Activated gamma-delta T cell treated with anti-CD3 and anti-CD28 coated beads, Interleukin-2, amount 50 U/mL, for 16 hours (primary cell): ENCODE results near the gene TTN.

Experiments
- DNase-seq: peaks from one replicate; pipeline ENCODE4 v3.0.0-alpha.2; 2020; ENCODE audit warnings: low read depth

TTN gene

DNA sequence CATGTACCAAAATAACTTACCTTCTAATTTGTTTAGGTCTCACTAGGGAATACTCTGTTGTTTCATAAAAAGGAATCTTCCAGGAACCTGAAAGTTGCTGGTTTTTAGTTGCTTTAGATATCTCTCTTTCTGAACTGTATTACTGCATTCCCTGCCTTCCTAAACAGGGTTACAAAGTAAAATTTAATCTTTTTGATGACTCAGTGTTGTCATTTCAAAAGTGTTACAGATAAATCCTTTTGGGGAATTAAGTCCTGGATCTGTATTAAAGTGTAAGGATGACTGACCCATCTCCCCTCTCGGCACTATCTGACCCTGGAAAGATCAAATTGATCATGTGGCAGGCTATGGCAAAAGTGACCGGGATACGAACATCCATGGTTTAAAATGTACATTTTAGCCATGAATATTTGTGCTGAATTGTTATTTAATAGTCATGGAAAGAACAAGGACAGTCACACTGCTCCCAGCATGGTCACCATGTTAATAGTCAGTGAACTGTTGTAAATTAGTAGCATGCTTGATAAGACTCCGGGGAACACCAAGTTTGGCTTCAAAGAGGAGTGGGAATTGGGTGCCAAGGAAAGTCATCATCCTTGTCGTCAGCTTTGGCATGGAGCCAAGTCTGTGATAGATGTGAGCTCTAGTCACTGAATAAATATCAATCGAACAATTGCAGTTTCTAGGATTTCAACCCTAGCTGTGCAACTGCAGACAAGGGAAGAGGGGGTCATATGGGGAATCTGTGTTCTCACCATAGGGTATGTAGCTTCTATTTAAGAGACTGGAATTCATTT is 322.8 kb downstream of the TTN start:
- no peak for DNase-seq

DNA sequence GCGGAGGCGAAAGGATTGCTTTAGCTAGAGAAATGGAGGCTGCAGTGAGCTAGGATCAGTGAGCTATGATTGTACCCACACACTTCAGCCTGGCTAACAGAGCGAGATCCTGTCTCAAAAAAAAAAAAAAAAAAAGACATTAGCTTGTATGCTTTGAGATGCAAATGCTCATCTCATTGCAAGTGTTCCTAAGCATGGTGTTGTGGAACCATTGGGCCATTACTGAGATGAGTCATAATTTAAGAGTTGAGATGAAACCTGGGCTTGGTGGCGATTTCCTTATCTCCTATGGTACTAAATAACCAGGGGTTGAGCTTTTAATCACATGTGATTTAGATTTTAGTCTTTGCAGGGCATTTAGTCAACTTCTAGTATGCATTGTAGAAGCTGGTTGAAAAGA is 324.8 kb downstream of the TTN start:
- no peak for DNase-seq

DNA sequence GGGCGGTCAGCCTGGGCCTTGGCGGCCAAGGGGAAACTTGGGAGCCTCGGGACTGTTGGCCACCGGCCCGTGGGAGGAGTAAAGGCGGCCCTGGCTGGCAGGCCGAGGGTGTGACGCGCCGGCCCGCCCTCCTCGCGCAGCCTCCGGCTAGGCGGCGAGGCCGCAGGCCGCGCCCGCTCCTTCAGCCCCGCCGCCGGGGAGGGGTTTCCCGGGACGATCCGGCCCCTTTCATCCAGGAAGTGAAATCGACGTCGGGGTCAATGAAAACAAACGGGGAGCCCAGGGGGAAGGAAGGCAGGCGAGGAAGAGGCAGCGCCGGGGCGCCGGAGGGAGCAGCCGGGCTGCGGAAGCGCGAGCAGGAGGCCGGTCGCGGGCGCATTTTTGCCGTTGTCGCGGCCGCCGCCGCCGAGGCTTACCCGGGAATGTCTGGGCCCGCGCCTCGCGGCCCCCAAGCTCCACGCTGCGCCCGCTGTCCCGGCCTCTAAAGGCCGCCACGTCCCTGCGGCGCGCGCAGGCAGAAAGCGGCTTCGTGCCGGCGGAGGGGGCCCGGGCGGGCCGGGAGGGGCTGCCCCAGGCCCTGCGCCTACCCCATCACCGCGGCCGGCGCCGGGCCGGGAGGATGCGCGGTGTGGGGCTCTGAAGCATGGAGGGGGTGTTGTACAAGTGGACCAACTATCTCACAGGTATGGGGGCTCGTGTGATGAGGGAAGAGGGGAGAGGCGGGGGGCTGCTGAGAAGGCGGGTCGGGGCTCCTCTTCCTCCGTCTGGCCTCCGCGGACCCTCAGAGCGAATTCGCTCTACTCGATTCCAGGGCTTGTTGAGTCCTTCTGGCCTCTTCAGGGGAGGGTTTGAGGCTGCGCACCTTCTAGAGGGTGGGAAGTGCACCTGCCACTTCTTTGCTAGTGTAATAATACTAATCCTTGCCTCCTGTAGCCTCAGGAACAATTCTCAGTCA is 326.7 kb downstream of the TTN start, which contains the start of gene PLEKHA3:
PLEKHA3 (plus strand) TSS at position 231 of the 955 bp plus-strand sequence; CDS start at position 644, 413 bp downstream.
- peak; percentile 60 for DNase-seq

DNA sequence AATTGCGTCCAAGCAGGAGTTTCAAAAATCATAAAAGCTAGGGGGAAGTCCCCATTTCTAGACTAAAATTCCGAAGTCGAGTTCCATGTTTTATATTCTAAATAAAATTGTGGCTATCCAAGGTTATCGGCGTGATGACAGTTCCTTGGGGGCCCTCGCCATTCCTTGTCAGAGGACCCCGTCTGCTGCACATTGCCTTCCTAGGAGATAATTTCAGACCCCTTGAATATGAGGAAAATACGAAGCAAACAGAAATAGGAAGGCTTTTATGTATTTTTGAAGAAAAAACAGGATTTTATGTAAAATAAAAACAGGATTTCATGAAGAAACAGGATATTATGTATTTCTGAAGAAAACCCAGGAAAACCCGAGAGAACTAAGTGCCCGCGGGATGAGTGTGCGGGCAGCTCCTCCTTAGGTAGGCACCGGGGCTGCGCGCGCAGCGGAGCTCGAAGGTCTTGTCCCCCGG is 327.4 kb downstream of the TTN start:
- DNase-seq = no peak

DNA sequence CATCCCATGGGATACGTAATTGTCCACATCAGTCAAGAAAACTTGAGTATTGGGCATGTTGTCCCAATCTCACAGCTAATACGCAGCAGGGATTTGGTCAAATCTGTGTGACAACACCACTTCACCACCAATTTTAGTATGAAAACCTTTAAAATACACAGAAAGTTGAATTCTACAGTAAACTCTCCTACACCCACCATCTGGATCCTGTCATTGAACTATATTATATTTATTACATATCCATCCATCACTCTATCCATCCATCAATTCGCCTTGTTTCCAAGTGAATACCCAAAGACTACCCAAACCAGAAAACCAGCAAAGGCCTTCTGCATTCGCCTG is 328.0 kb downstream of the TTN start:
- DNase-seq = no peak

DNA sequence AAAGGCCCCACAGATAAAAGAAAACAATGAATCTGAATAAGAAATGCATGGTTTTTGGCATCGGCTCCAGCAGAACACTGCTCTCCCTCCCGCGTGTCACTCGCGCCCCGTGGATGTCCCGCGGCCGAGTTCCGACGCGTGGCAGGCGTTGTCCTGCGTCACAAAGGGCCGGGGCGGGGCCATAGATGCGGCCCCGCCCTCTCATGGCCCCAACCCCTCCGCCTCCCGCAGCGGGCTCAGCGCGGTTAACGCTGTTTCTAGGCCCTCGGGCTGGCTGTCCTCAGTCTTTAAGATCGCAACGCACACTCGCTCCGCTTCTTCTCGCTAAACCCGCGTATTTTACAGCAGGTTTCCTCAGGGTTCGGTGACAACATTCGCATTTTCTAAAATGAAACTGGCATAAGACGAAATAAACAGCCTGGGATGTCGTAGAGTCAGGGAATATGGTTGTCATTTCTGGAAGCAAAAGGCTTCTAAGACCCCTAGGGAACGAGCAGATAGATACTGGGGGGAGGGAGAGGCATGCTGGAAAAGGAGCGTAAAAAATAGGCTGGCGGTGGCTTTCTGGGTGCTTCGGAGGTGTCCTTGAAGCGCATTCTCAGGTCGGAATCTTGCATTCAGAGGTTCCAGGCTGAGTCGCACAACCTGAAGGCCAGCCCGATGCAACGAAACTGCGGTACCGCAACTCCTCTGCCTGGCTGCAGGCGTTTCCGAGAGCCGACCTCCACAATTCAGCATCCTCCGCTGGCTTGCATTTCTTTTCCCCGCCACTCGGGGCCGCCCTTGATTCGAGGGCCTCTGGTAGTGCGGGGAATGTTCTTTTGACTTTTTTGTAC is 328.6 kb downstream of the TTN start, which contains the start of gene FKBP7:
FKBP7 (minus strand) TSS at position 162 of the 836 bp plus-strand sequence; CDS start at position 61, 101 bp downstream.
- DNase-seq = peak; percentile 75

DNA sequence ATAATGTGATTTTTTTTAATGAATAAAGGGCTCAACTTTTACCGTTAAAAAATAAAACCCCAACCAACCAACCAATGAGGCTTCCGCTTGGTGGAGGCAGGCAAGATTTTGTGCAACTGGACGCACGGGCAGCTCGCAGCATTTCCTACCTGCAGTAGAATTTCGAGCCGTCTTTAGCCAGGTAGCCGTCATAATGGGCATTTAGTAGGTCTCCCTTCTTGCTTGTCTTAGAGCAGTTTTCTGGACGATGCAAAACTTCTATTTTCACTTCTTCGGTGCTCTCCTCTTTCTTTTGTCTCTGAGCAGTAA is 329.1 kb downstream of the TTN start:
- no peak for DNase-seq

DNA sequence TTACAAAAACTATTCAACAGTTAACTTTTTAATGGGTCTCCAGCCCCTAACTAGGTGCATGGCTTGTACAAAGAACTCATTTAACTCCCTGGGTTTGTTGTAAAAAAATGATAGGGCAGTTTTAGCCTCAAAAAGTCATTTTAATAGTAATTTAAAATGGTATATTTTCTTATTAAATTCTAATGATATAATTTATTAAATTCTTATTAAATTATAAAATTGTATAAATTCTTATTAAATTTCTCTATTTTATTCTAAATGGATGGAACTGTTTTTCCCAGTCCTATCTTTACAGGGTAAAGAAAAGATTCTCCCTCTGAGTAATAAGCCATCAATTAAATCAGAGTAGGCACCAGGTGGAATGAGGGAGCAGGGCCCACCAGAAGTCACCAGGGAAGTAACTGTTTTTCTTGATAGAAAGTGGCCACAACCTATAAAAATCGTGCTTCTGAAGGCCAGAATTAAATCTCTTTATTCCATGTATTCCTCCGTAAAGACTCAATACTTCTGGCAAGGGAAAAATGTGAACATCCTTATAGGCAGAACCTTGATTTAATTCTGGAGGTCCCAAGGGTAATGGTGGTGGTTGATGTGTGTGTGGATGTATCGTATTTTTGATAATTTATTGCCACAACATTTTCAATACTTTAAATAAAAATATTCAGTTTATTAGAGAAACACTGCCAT is 329.6 kb downstream of the TTN start:
- no peak for DNase-seq

DNA sequence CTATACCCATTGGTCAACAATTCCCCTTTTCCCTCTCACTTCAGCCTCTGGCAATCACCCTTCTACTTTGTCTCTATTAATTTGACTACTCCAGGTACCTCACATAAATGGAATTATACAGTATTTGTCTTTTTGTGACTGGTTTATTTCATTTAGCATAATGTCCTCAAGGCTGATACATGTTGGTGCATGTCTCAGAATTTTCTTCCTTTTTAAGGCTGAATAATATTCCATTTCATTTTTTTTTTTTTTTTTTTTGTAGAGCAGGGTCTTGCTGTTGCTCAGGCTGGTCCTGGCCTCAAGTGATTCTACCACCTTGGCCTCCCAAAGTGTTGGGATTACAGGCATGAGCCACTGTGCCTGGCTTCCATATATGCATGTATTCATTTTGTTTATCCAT is 330.7 kb downstream of the TTN start:
- DNase-seq = no peak
